Neural crest cell (in vitro differentiated cells): ENCODE results near the gene KRT81. TPM values are rescaled to one million over a fixed set of nuclear protein-coding genes. Genes with fewer than 3 reads are reported as not detected.
"Not testable (repeated sequence)": the region's sequence is repeated elsewhere in the genome, so short reads cannot be mapped to it uniquely, and the experiment has no call there.

Source experiments
- DNase-seq: peaks from one replicate; pipeline ENCODE4 v3.0.0; 2021; ENCODE audit warnings: low read depth, mixed read lengths, low spot score
- H3K27ac Mint-ChIP-seq: one replicate; pipeline ENCODE4 v1.8.0; 2021; ENCODE audit warnings: mild to moderate bottlenecking, mixed read lengths; ENCODE audit not compliant: unreplicated experiment
- H3K27me3 Mint-ChIP-seq: 2 replicates; pipeline ENCODE4 v1.8.0; 2021; ENCODE audit warnings: low read depth, mild to moderate bottlenecking, mixed read lengths
- H3K36me3 Mint-ChIP-seq: 2 replicates; pipeline ENCODE4 v1.8.0; 2021; ENCODE audit warnings: low read depth, mild to moderate bottlenecking, mixed read lengths
- H3K4me1 Mint-ChIP-seq: 2 replicates; pipeline ENCODE4 v1.8.0; 2021; ENCODE audit warnings: mixed read lengths
- H3K4me3 Mint-ChIP-seq: one replicate; pipeline ENCODE4 v1.8.0; 2021; ENCODE audit warnings: mild to moderate bottlenecking, mixed read lengths
- H3K9me3 Mint-ChIP-seq: 2 replicates; pipeline ENCODE4 v1.8.0; 2021; ENCODE audit warnings: mixed read lengths
- CTCF ChIP-seq: fragments of 200-600 bp; sonication (generic); conservative IDR thresholded peaks from 2 replicates; pipeline ENCODE4 v1.5.0; 2021; ENCODE audit warnings: antibody characterized with exemption, mild to moderate bottlenecking
- total RNA-seq: library from RNA; stranded (reverse); gene quantifications from 2 replicates; pipeline ENCODE4 v1.2.1, GENCODE V29; 2021

The KRT81 gene
- total RNA-seq, 1 donor from 2014 or later, result not detected

GRCh38 chr12:52317468-52318052 lies 26.2 kb upstream of the KRT81 start:
- H3K27ac Mint-ChIP-seq, result no peak overlapping the region
- peaks cover 40% of the 10 kb centered on the region for H3K27me3 Mint-ChIP-seq
- H3K9me3 Mint-ChIP-seq, result no peaks in the 10 kb centered on the region
- H3K4me1 Mint-ChIP-seq, result no peaks in the 10 kb centered on the region
- DNase-seq, result no peak
- H3K4me3 Mint-ChIP-seq, result no peak overlapping the region
- H3K36me3 Mint-ChIP-seq, result no peaks in the 10 kb centered on the region
- TF ChIP-seq CTCF, result no peak

- no peak overlapping the region for H3K4me3 Mint-ChIP-seq
- no peak for DNase-seq
- no peaks in the 10 kb centered on the region for H3K36me3 Mint-ChIP-seq
- no peaks in the 10 kb centered on the region for H3K9me3 Mint-ChIP-seq
- H3K27me3 Mint-ChIP-seq, result peaks cover 41% of the 10 kb centered on the region
- H3K27ac Mint-ChIP-seq, result no peak overlapping the region
- H3K4me1 Mint-ChIP-seq, result no peaks in the 10 kb centered on the region
- TF ChIP-seq CTCF, result no peak
These were observed 25.4 kb upstream of the KRT81 start for GRCh38 chr12:52316701-52317100.

GRCh38 chr12:52316290-52316689 lies 25.0 kb upstream of the KRT81 start:
- Mint-ChIP-seq H3K4me3 (no peak overlapping the region), H3K4me1 (no peaks in the 10 kb centered on the region), H3K27ac (no peak overlapping the region), H3K27me3 (peaks cover 45% of the 10 kb centered on the region), H3K9me3 (no peaks in the 10 kb centered on the region), H3K36me3 (no peaks in the 10 kb centered on the region)
- no peak for DNase-seq
- TF ChIP-seq CTCF, result no peak

- H3K27ac Mint-ChIP-seq, DNase-seq, H3K4me1 Mint-ChIP-seq, H3K9me3 Mint-ChIP-seq, H3K4me3 Mint-ChIP-seq, H3K36me3 Mint-ChIP-seq: not testable (repeated sequence)
- peaks cover 49% of the 10 kb centered on the region for H3K27me3 Mint-ChIP-seq
- TF ChIP-seq CTCF, result peak; percentile 43
These were observed 24.4 kb upstream of the KRT81 start for GRCh38 chr12:52315721-52316120.

GRCh38 chr12:52314511-52314910 lies 23.2 kb upstream of the KRT81 start:
- H3K4me3 Mint-ChIP-seq, result no peak overlapping the region
- H3K4me1 Mint-ChIP-seq, result no peaks in the 10 kb centered on the region
- peaks cover 51% of the 10 kb centered on the region for H3K27me3 Mint-ChIP-seq
- TF ChIP-seq CTCF, result no peak
- no peak overlapping the region for H3K27ac Mint-ChIP-seq
- H3K9me3 Mint-ChIP-seq, result no peaks in the 10 kb centered on the region
- DNase-seq, result no peak
- no peaks in the 10 kb centered on the region for H3K36me3 Mint-ChIP-seq

GRCh38 chr12:52313926-52314325 lies 22.6 kb upstream of the KRT81 start:
- H3K36me3 Mint-ChIP-seq, result no peaks in the 10 kb centered on the region
- H3K27ac Mint-ChIP-seq, result peak overlapping the region; percentile 19
- H3K4me1 Mint-ChIP-seq, result peaks cover 1% of the 10 kb centered on the region
- no peak for TF ChIP-seq CTCF
- H3K4me3 Mint-ChIP-seq, result no peak overlapping the region
- peaks cover 52% of the 10 kb centered on the region for H3K27me3 Mint-ChIP-seq
- no peaks in the 10 kb centered on the region for H3K9me3 Mint-ChIP-seq
- no peak for DNase-seq
